ENCODE results near the gene GAST.

GRCh38 chr17:41676058-41676419, 36.1 kb upstream of the GAST start:
- TF ChIP-seq CTCF (IDR thresholded peaks at IDR 0.05) (no peak), EZH2phosphoT487 (IDR thresholded peaks at IDR 0.05) (no peak), EZH2 (IDR thresholded peaks at IDR 0.05) (no peak)
